GM12878 (cell line): ENCODE data around the gene KRT80. TPM values are rescaled to one million over a fixed set of nuclear protein-coding genes. Genes with fewer than 3 reads are reported as not detected.

Experiments
- ATAC-seq: fragments of 200-7000 bp; cut with Tn5 transposase; 3 replicates; pipeline ENCODE4 v1.9.1; 2020; ENCODE audit warnings: mild to moderate bottlenecking, moderate library complexity
- BruUV-seq: library from RNA; stranded (reverse); fragments of 400-500 nt; replicated peaks from 2 replicates; lab custom pipeline; 2021; lab: Mats Ljungman, UMichigan
- CTCF ChIA-PET: fragments of 300-600 bp; sonication (Branson Sonifier 250); formaldehyde crosslinking; extraction: SDS; loops from one replicate; lab custom pipeline; 2021; ENCODE audit warnings: inconsistent platforms; lab: Yijun Ruan, JAX
- POLR2A ChIA-PET: fragments of 350-600 bp; formaldehyde crosslinking; extraction: SDS; loops from one replicate; lab custom pipeline; 2021; ENCODE audit warnings: inconsistent platforms; lab: Charles Lee
- RAD21 ChIA-PET: fragments of 300-600 bp; sonication (Branson Sonifier 250); formaldehyde crosslinking; loops from one replicate; lab custom pipeline; 2023; ENCODE audit warnings: antibody characterized with exemption; ENCODE audit not compliant: unreplicated experiment; lab: Charles Lee
- SMC1A ChIA-PET: fragments of 300-600 bp; sonication (Branson Sonifier 250); formaldehyde crosslinking; loops from one replicate; lab custom pipeline; 2023; ENCODE audit not compliant: unreplicated experiment, uncharacterized antibody; lab: Charles Lee
- DNase-seq: peaks from one replicate; pipeline ENCODE4 v3.0.0-alpha.2; 2011; ENCODE audit warnings: low read depth, low spot score
- FAIRE-seq: peaks from 3 replicates; lab custom pipeline; 2011; peaks lifted over from hg19 to GRCh38; lab: Jason Lieb, UNC
- H2AFZ ChIP-seq: 2 replicates; pipeline ENCODE4 v1.6.0; 2011; ENCODE audit warnings: low read depth, low read length, control low read depth; ENCODE audit not compliant: control insufficient read depth
- H3K27ac ChIP-seq: 2 replicates; pipeline ENCODE4 v1.5.1; 2011; ENCODE audit warnings: control low read depth; ENCODE audit not compliant: control insufficient read depth, insufficient read depth
- H3K27me3 ChIP-seq, 2 experiments: replicated peaks in 1 of 2; 2 replicates each; pipeline versions ENCODE4 v1.6.0 to v1.6.1; 2011; ENCODE audit warnings: low read length in 1 of 2; ENCODE audit not compliant: control insufficient read depth in 2 of 2, insufficient read depth in 2 of 2
- H3K36me3 ChIP-seq, 2 experiments: 2 replicates each; pipeline ENCODE4 v1.5.1; 2011; ENCODE audit warnings: low read length in 1 of 2; ENCODE audit not compliant: control insufficient read depth in 2 of 2, insufficient read depth in 2 of 2
- H3K4me1 ChIP-seq: 2 replicates; pipeline ENCODE4 v1.6.1; 2011; ENCODE audit warnings: mild to moderate bottlenecking, low read length, moderate library complexity, mixed read lengths; ENCODE audit not compliant: control insufficient read depth, insufficient read depth
- H3K4me2 ChIP-seq: 2 replicates; pipeline ENCODE4 v1.6.0; 2011; ENCODE audit warnings: control low read depth; ENCODE audit not compliant: control insufficient read depth, insufficient read depth
- H3K4me3 ChIP-seq: fragments of 200-600 bp; sonication (generic); 2 replicates; pipeline ENCODE4 v1.5.1; 2016
- H3K79me2 ChIP-seq: 2 replicates; pipeline ENCODE4 v1.6.0; 2011; ENCODE audit warnings: low read length; ENCODE audit not compliant: control insufficient read depth, insufficient read depth
- H3K9ac ChIP-seq: 2 replicates; pipeline ENCODE4 v1.8.0; 2011; ENCODE audit warnings: low read length, control low read depth, mixed read lengths; ENCODE audit not compliant: control insufficient read depth, insufficient read depth
- H3K9me3 ChIP-seq: replicated peaks from 3 replicates; pipeline ENCODE4 v1.5.1; 2011; ENCODE audit warnings: mild to moderate bottlenecking, low read length; ENCODE audit not compliant: control insufficient read depth, insufficient read depth
- H4K20me1 ChIP-seq: 2 replicates; pipeline ENCODE4 v1.6.0; 2011; ENCODE audit not compliant: control insufficient read depth, insufficient read depth
- ATF3 ChIP-seq: IDR thresholded peaks from 2 replicates; pipeline ENCODE4 v1.6.1; 2011; ENCODE audit warnings: low read depth, mild to moderate bottlenecking, low read length, moderate library complexity, borderline replicate concordance; ENCODE audit errors: extremely low read depth
- BCL3 ChIP-seq: IDR thresholded peaks from 2 replicates; pipeline ENCODE4 v1.6.1; 2011; ENCODE audit warnings: borderline replicate concordance, low read depth, mild to moderate bottlenecking, moderate library complexity, low read length; ENCODE audit not compliant: insufficient read depth, poor library complexity, severe bottlenecking
- CBX5 ChIP-seq: sonication (generic); IDR thresholded peaks from 2 replicates; pipeline ENCODE4 v1.6.1; 2016; ENCODE audit warnings: low read depth, moderate library complexity, mild to moderate bottlenecking, inconsistent platforms
- CREB1 ChIP-seq: IDR thresholded peaks from 2 replicates; pipeline ENCODE4 v1.6.1; 2012; ENCODE audit warnings: low read depth, mild to moderate bottlenecking, inconsistent platforms
- E4F1 ChIP-seq: fragments of 450-650 bp; IDR thresholded peaks from 2 replicates; pipeline ENCODE4 v1.6.1; 2018; ENCODE audit warnings: borderline replicate concordance, mild to moderate bottlenecking; ENCODE audit not compliant: partially characterized antibody
- HCFC1 ChIP-seq: fragments of 150-350 bp; IDR thresholded peaks from 2 replicates; pipeline ENCODE4 v1.6.1; 2014; ENCODE audit warnings: low read length
- HDGF ChIP-seq: fragments of 450-650 bp; IDR thresholded peaks from 2 replicates; pipeline ENCODE4 v1.6.1; 2016; ENCODE audit warnings: antibody characterized with exemption
- NFIC ChIP-seq: IDR thresholded peaks from 2 replicates; pipeline ENCODE4 v1.6.1; 2012; ENCODE audit warnings: low read depth, mild to moderate bottlenecking, inconsistent platforms, low read length, moderate library complexity
- POLR2A ChIP-seq: IDR thresholded peaks from 2 replicates; pipeline ENCODE4 v1.6.1; 2011; ENCODE audit warnings: low read depth, mild to moderate bottlenecking, low read length
- POLR2AphosphoS2 ChIP-seq: IDR thresholded peaks from 2 replicates; pipeline ENCODE4 v1.6.1; 2011; ENCODE audit warnings: low read depth, mild to moderate bottlenecking, low read length, improper control_type of control experiment, moderate library complexity
- POLR2AphosphoS5 ChIP-seq: IDR thresholded peaks from 2 replicates; pipeline ENCODE4 v1.6.1; 2011; ENCODE audit warnings: mild to moderate bottlenecking, low read length, inconsistent platforms
- RAD21 ChIP-seq: IDR thresholded peaks from 2 replicates; pipeline ENCODE4 v1.6.1; 2011; ENCODE audit warnings: mild to moderate bottlenecking, low read depth, low read length, moderate library complexity; ENCODE audit not compliant: insufficient read depth
- SMAD1 ChIP-seq: fragments of 450-650 bp; IDR thresholded peaks from 2 replicates; pipeline ENCODE4 v1.6.1; 2018; ENCODE audit warnings: mild to moderate bottlenecking, low read depth; ENCODE audit not compliant: partially characterized antibody
- TAF1 ChIP-seq: IDR thresholded peaks from 2 replicates; pipeline ENCODE4 v1.6.1; 2011; ENCODE audit warnings: mild to moderate bottlenecking, low read depth, low read length, borderline replicate concordance
- ZNF384 ChIP-seq: IDR thresholded peaks from 2 replicates; pipeline ENCODE4 v1.6.1; 2012; ENCODE audit warnings: low read depth, mild to moderate bottlenecking, low read length, improper control_type of control experiment, borderline replicate concordance
- ZNF622 ChIP-seq: fragments of 450-650 bp; IDR thresholded peaks from 2 replicates; pipeline ENCODE4 v1.6.1; 2017; ENCODE audit warnings: mild to moderate bottlenecking, inconsistent platforms
- WGBS: methylation state at CpG from one replicate; pipeline ENCODE4 v1.1.6; 2016; ENCODE audit warnings: low lambda C conversion rate; ENCODE audit not compliant: insufficient replicate concordance, insufficient coverage; ENCODE audit errors: missing lambda C conversion rate; 5-methylcytosine and 5-hydroxymethylcytosine counted together
- in situ Hi-C: fragments of 300-500 bp; cut with MboI; formaldehyde crosslinking; loops from 9 replicates; pipeline ENCODE4 v1.14.3; 2018; ENCODE audit warnings: mixed read lengths
- intact Hi-C: fragments of 100-400 bp; cut with micrococcal nuclease; formaldehyde crosslinking; loops from one replicate; pipeline ENCODE4 v1.14.2; 2022; ENCODE audit not compliant: unreplicated experiment
- polyA plus RNA-seq, 11 experiments: library from polyadenylated mRNA; depleted of rRNA in 4 of 11; unstranded in 6 of 11; stranded (reverse) in 5 of 11; fragments of >200 nt; fragmentation: Nextera tagmentation in 4 of 11; fragmentation: Illumina TruSeq in 1 of 11; extraction: Ambion mirVana in 4 of 11; extraction: Trizol in 1 of 11; gene quantifications; 1 replicate in 1 of 11; 2 replicates in 10 of 11; pipeline versions ENCODE4 v1.2.1 to v1.2.3, GENCODE V29; 2011 to 2016; ENCODE audit warnings: inconsistent platforms in 2 of 11, missing spikeins in 2 of 11, low read depth in 1 of 11
- total RNA-seq, 4 experiments: library from RNA; depleted of rRNA in 3 of 4; stranded (reverse); fragments of >200 nt in 3 of 4; fragmentation: Illumina TruSeq in 1 of 4; extraction: Trizol in 1 of 4; gene quantifications; 2 replicates each; pipeline versions ENCODE4 v1.2.1 to v1.2.3, GENCODE V29; 2013 to 2021
- TF ChIP-seq, protein P1 (sequence below): fragments of 450-650 bp; IDR thresholded peaks from 2 replicates; pipeline ENCODE4 v1.6.1; 2016; ENCODE audit warnings: mild to moderate bottlenecking
- TF ChIP-seq, protein P2 (sequence below): fragments of 450-650 bp; conservative IDR thresholded peaks from 2 replicates; pipeline ENCODE4 v1.6.1; 2017; ENCODE audit warnings: mild to moderate bottlenecking, moderate library complexity

The KRT80 gene
- total and polyA plus RNA-seq, 10 of the 15 experiments (the other 5 are each of a cell fraction or from before 2014, with no cell fraction given), result 0.01 TPM; not detected in 9

DNA sequence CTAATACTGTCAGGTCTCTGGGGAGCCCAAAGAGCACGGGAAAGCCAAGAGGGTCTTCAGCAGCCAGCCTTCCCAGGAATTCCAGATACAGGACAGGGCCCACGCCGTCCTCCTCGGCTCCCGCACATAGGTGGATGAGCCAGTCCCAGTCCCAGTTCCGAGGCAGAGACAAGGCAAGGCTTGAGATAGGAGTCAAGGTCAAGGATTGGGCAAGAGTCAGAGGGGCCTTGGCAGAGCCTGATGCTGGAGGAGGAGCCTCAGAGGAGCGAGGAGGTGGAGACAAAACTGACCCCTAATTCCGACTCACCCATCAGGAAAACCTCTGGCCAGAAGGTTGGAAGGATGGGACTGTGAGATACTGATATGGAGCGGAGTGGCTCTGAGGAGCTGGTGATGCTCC, 21.0 kb downstream of the KRT80 start:
- ChIA-PET POLR2A (interaction anchor here (0.9 kb wide), 1 partner anchor 585 kb away, joined by 3 read pairs; no protein-coding TSS in a partner anchor), SMC1A (no interaction called here), RAD21 (no interaction called here), CTCF (interaction anchor here (0.6 to 1.1 kb wide), 3 partner anchors 14 to 839 kb away, joined by 3 read pairs; no protein-coding TSS in a partner anchor)
- BruUV-seq, result no TSS peak
- DNase-seq (no peak), ATAC-seq (no peak), FAIRE-seq (no peak)
- no peaks in the 10 kb centered on the region for H3K9me3 ChIP-seq
- H2AFZ ChIP-seq, result no peak overlapping the region
- H3K36me3 ChIP-seq, result no peaks in the 10 kb centered on the region
- no peak overlapping the region for H3K4me2 ChIP-seq
- H3K27ac ChIP-seq, result no peak overlapping the region
- no peak overlapping the region for H3K9ac ChIP-seq
- H3K4me3 ChIP-seq, result no peak overlapping the region
- no peaks in the 10 kb centered on the region for H4K20me1 ChIP-seq
- 43% methylated on average over 9 of the region's 9 CpGs for WGBS
- H3K27me3 ChIP-seq, result no peaks in the 10 kb centered on the region
- in situ Hi-C loops, result no loop called here
- intact Hi-C loops, result no loop called here
- no peaks in the 10 kb centered on the region for H3K79me2 ChIP-seq
- peaks cover 6% of the 10 kb centered on the region for H3K4me1 ChIP-seq
- TF ChIP-seq POLR2AphosphoS5 (no peak), ATF3 (no peak), ZNF622 (no peak), ZNF384 (no peak), HCFC1 (no peak), E4F1 (no peak), BCL3 (no peak), HDGF (no peak), CREB1 (no peak), SMAD1 (no peak), NFIC (no peak), RAD21 (no peak), POLR2AphosphoS2 (no peak), POLR2A (no peak), CBX5 (no peak), TAF1 (no peak)
- TF ChIP-seq, protein P1, sequence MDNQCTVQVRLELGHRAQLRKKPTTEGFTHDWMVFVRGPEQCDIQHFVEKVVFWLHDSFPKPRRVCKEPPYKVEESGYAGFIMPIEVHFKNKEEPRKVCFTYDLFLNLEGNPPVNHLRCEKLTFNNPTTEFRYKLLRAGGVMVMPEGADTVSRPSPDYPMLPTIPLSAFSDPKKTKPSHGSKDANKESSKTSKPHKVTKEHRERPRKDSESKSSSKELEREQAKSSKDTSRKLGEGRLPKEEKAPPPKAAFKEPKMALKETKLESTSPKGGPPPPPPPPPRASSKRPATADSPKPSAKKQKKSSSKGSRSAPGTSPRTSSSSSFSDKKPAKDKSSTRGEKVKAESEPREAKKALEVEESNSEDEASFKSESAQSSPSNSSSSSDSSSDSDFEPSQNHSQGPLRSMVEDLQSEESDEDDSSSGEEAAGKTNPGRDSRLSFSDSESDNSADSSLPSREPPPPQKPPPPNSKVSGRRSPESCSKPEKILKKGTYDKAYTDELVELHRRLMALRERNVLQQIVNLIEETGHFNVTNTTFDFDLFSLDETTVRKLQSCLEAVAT, result no peak
- TF ChIP-seq, protein P2, sequence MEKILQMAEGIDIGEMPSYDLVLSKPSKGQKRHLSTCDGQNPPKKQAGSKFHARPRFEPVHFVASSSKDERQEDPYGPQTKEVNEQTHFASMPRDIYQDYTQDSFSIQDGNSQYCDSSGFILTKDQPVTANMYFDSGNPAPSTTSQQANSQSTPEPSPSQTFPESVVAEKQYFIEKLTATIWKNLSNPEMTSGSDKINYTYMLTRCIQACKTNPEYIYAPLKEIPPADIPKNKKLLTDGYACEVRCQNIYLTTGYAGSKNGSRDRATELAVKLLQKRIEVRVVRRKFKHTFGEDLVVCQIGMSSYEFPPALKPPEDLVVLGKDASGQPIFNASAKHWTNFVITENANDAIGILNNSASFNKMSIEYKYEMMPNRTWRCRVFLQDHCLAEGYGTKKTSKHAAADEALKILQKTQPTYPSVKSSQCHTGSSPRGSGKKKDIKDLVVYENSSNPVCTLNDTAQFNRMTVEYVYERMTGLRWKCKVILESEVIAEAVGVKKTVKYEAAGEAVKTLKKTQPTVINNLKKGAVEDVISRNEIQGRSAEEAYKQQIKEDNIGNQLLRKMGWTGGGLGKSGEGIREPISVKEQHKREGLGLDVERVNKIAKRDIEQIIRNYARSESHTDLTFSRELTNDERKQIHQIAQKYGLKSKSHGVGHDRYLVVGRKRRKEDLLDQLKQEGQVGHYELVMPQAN, result no peak
